ENCODE measurements around the gene EPS15.

DNA sequence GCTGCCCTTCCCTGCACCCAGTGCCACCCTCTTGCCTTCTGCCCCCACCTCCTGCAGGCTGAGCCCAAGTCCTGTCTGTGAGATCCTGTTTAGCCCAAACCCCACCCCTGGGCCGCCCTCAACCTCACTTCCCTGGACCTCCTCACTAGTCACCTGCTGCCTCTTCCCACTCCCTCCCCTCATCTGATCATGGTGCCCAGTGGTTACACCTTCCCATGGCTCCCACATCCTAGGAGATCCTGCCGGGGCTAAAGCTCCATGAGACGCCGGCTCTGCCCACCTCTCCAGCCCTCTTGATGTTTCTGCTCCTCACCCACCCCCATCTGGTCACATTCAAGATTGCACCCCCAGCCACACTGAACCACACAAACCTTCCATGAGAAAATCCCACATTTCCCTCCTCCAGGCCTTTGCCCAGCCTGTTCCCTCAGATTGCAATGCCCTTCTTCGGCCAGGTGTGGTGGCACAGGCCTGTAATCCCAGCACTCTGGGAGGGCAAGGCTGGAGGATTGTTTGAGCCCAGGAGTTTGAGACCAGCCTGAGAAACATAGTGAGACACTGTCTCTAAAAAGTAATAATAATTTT, 205.7 kb downstream of the EPS15 start:
- TF ChIP-seq, protein P1, sequence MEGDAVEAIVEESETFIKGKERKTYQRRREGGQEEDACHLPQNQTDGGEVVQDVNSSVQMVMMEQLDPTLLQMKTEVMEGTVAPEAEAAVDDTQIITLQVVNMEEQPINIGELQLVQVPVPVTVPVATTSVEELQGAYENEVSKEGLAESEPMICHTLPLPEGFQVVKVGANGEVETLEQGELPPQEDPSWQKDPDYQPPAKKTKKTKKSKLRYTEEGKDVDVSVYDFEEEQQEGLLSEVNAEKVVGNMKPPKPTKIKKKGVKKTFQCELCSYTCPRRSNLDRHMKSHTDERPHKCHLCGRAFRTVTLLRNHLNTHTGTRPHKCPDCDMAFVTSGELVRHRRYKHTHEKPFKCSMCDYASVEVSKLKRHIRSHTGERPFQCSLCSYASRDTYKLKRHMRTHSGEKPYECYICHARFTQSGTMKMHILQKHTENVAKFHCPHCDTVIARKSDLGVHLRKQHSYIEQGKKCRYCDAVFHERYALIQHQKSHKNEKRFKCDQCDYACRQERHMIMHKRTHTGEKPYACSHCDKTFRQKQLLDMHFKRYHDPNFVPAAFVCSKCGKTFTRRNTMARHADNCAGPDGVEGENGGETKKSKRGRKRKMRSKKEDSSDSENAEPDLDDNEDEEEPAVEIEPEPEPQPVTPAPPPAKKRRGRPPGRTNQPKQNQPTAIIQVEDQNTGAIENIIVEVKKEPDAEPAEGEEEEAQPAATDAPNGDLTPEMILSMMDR (IDR thresholded peaks at IDR 0.05; ENCODE audit: insufficient read depth, low read length, poor library complexity, severe bottlenecking) = no peak
- TF ChIP-seq EZH2phosphoT487 (conservative IDR thresholded peaks at IDR 0.05; ENCODE audit: low read length) = no peak
